Measurements from ENCODE around the gene SPAM1.
A peak's percentile ranks its signal among the peaks of the same experiment; 100 is the strongest.
"Not testable (repeated sequence)": the region's sequence is repeated elsewhere in the genome, so short reads cannot be mapped to it uniquely, and the experiment has no call there.

SPAM1 gene

GRCh38 chr7:123924941-123925340, at the start of gene SPAM1:
TSS of gene SPAM1 (plus strand) at chr7:123925241. CDS start at chr7:123953571, 28,330 bp downstream.
- no peak for FAIRE-seq

GRCh38 chr7:123876557-123877256, 48.3 kb upstream of the SPAM1 start:
- FAIRE-seq: no peak

GRCh38 chr7:123879628-123880027, 45.4 kb upstream of the SPAM1 start:
- FAIRE-seq: no peak

- FAIRE-seq: no peak
Measured at GRCh38 chr7:123881300-123881699, 43.7 kb upstream of the SPAM1 start.

GRCh38 chr7:123883154-123883553, 41.9 kb upstream of the SPAM1 start:
- FAIRE-seq: no peak

GRCh38 chr7:123888192-123888591, 36.8 kb upstream of the SPAM1 start:
- no peak for FAIRE-seq

GRCh38 chr7:123894753-123895152, 30.3 kb upstream of the SPAM1 start:
- FAIRE-seq: not testable (repeated sequence)

GRCh38 chr7:123901101-123901500, 23.9 kb upstream of the SPAM1 start:
- no peak for FAIRE-seq

- FAIRE-seq: no peak
Measured at GRCh38 chr7:123905714-123906113, 19.3 kb upstream of the SPAM1 start.

GRCh38 chr7:123916240-123916724, 8.8 kb upstream of the SPAM1 start:
- FAIRE-seq: peak; percentile 33

- FAIRE-seq: no peak
Measured at GRCh38 chr7:123917878-123918277, 7.2 kb upstream of the SPAM1 start.

- no peak for FAIRE-seq
Measured at GRCh38 chr7:123918309-123918708, 6.7 kb upstream of the SPAM1 start.

- no peak for FAIRE-seq
Measured at GRCh38 chr7:123923599-123923998, 1.4 kb upstream of the SPAM1 start.

- FAIRE-seq: no peak
Measured at GRCh38 chr7:123929107-123929506, 4.1 kb downstream of the SPAM1 start.

- FAIRE-seq: no peak
Measured at GRCh38 chr7:123929655-123930054, 4.6 kb downstream of the SPAM1 start.

GRCh38 chr7:123935436-123936381, 10.7 kb downstream of the SPAM1 start:
- FAIRE-seq: no peak

- FAIRE-seq: no peak
Measured at GRCh38 chr7:123936388-123936787, 11.3 kb downstream of the SPAM1 start.

GRCh38 chr7:123939784-123940183, 14.7 kb downstream of the SPAM1 start:
- no peak for FAIRE-seq

- no peak for FAIRE-seq
Measured at GRCh38 chr7:123941391-123942180, 16.5 kb downstream of the SPAM1 start.

GRCh38 chr7:123944395-123944794, 19.4 kb downstream of the SPAM1 start:
- no peak for FAIRE-seq

- FAIRE-seq: no peak
Measured at GRCh38 chr7:123945938-123946337, 20.9 kb downstream of the SPAM1 start.

GRCh38 chr7:123948136-123948535, 23.1 kb downstream of the SPAM1 start:
- no peak for FAIRE-seq

GRCh38 chr7:123958186-123958703, 33.2 kb downstream of the SPAM1 start:
- FAIRE-seq: no peak

Data from colon (tissue), 2 donors.